ENCODE measurements around the gene SMIM20. TPM values are rescaled to one million over a fixed set of nuclear protein-coding genes. Genes with fewer than 3 reads are reported as not detected.
A peak's percentile ranks its signal among the peaks of the same experiment; 100 is the strongest.

SMIM20 gene
- total RNA-seq, 2 experiments from 2014 or later, result 44.0 to 53.8 TPM

GRCh38 chr4:25914670-25915352, 791 bp downstream of the SMIM20 start:
- no peaks in the 10 kb centered on the region for H3K9me3 ChIP-seq (ENCODE audit: low read length)
- peaks cover 31% of the 10 kb centered on the region for H3K36me3 ChIP-seq (ENCODE audit: insufficient read depth, low read length)
- H3K9me2 ChIP-seq (ENCODE audit: insufficient read depth, low read length), result no peaks in the 10 kb centered on the region
- ChIA-PET POLR2A (interaction anchor here (1.1 to 4.9 kb wide), 13 partner anchors 13 to 65 kb away, joined by 4 to 43 read pairs (median 11); no protein-coding TSS in a partner anchor), CTCF (ENCODE audit: unreplicated experiment) (interaction anchor here (1.0 to 1.2 kb wide), 2 partner anchors 55 to 87 kb away, joined by 3 read pairs; no protein-coding TSS in a partner anchor)
- no peak for DNase-seq (ENCODE audit: low spot score)
- intact Hi-C loops (cut with micrococcal nuclease; ENCODE audit: unreplicated experiment), result loop anchor here (1.0 to 5.0 kb wide), 4 partner anchors 39 to 407 kb away; partner anchors contain the start of gene RBPJ
- peaks cover 33% of the 10 kb centered on the region for H3K4me1 ChIP-seq (ENCODE audit: insufficient read depth, low read length, poor library complexity, severe bottlenecking)
- H3K79me2 ChIP-seq (ENCODE audit: insufficient read depth, low read depth, low read length), result peaks cover 27% of the 10 kb centered on the region
- no TSS peak for BruUV-seq (replicated peaks)
- H4K20me1 ChIP-seq (ENCODE audit: insufficient read depth, low read length), result no peaks in the 10 kb centered on the region
- H3K4me3 ChIP-seq (ENCODE audit: low read depth, low read length, poor library complexity, severe bottlenecking), result peak overlapping the region; percentile 74
- no peak for TF ChIP-seq CTCF (conservative IDR thresholded peaks at IDR 0.05; ENCODE audit: low read length)
- no peak for TF ChIP-seq EZH2phosphoT487 (IDR thresholded peaks at IDR 0.05; ENCODE audit: borderline replicate concordance, low read depth, low read length)
- H3K4me2 ChIP-seq (ENCODE audit: low read length), result peak overlapping the region; percentile 84
- H3K27ac ChIP-seq (ENCODE audit: low read depth, low read length, poor library complexity, severe bottlenecking), result peak overlapping the region; percentile 78
- peak overlapping the region; percentile 5; the same call in 1 of the 2 replicates for H2AFZ ChIP-seq (ENCODE audit: low read length)

GRCh38 chr4:25915353-25915705, 1.3 kb downstream of the SMIM20 start:
- Histone ChIP-seq H3K79me2 (ENCODE audit: insufficient read depth, low read depth, low read length) (peaks cover 30% of the 10 kb centered on the region), H3K4me3 (ENCODE audit: low read depth, low read length, poor library complexity, severe bottlenecking) (peak overlapping the region; percentile 74), H3K36me3 (ENCODE audit: insufficient read depth, low read length) (peaks cover 35% of the 10 kb centered on the region), H3K9me3 (ENCODE audit: low read length) (no peaks in the 10 kb centered on the region), H3K9me2 (ENCODE audit: insufficient read depth, low read length) (no peaks in the 10 kb centered on the region), H3K4me2 (ENCODE audit: low read length) (peak overlapping the region; percentile 84), H2AFZ (ENCODE audit: low read length) (no peak overlapping the region), H3K27ac (ENCODE audit: low read depth, low read length, poor library complexity, severe bottlenecking) (peak overlapping the region; percentile 78), H3K4me1 (ENCODE audit: insufficient read depth, low read length, poor library complexity, severe bottlenecking) (peaks cover 36% of the 10 kb centered on the region), H4K20me1 (ENCODE audit: insufficient read depth, low read length) (no peaks in the 10 kb centered on the region)
- intact Hi-C loops (cut with micrococcal nuclease; ENCODE audit: unreplicated experiment), result no loop called here
- DNase-seq (ENCODE audit: low spot score), result no peak
- TF ChIP-seq CTCF (conservative IDR thresholded peaks at IDR 0.05; ENCODE audit: low read length), result no peak
- TF ChIP-seq EZH2phosphoT487 (IDR thresholded peaks at IDR 0.05; ENCODE audit: borderline replicate concordance, low read depth, low read length), result no peak
- BruUV-seq (replicated peaks), result no TSS peak
- ChIA-PET CTCF (ENCODE audit: unreplicated experiment) (no interaction called here), POLR2A (interaction anchor here (0.6 to 4.5 kb wide), 6 partner anchors 13 to 56 kb away, joined by 3 to 32 read pairs (median 8); no protein-coding TSS in a partner anchor)

- no peak for TF ChIP-seq CTCF (conservative IDR thresholded peaks at IDR 0.05; ENCODE audit: low read length)
- TF ChIP-seq EZH2phosphoT487 (IDR thresholded peaks at IDR 0.05; ENCODE audit: borderline replicate concordance, low read depth, low read length), result no peak
- no peak overlapping the region for H3K27ac ChIP-seq (ENCODE audit: low read depth, low read length, poor library complexity, severe bottlenecking)
- H2AFZ ChIP-seq (ENCODE audit: low read length), result no peak overlapping the region
- ChIA-PET POLR2A (interaction anchor here (0.5 to 3.0 kb wide), 5 partner anchors 12 to 748 kb away, joined by 3 to 18 read pairs (median 5); no protein-coding TSS in a partner anchor), CTCF (ENCODE audit: unreplicated experiment) (no interaction called here)
- no peak for DNase-seq (ENCODE audit: low spot score)
- H3K9me3 ChIP-seq (ENCODE audit: low read length), result no peaks in the 10 kb centered on the region
- H3K4me2 ChIP-seq (ENCODE audit: low read length), result no peak overlapping the region
- peaks cover 36% of the 10 kb centered on the region for H3K4me1 ChIP-seq (ENCODE audit: insufficient read depth, low read length, poor library complexity, severe bottlenecking)
- no peaks in the 10 kb centered on the region for H4K20me1 ChIP-seq (ENCODE audit: insufficient read depth, low read length)
- H3K9me2 ChIP-seq (ENCODE audit: insufficient read depth, low read length), result no peaks in the 10 kb centered on the region
- no peak overlapping the region for H3K4me3 ChIP-seq (ENCODE audit: low read depth, low read length, poor library complexity, severe bottlenecking)
- H3K79me2 ChIP-seq (ENCODE audit: insufficient read depth, low read depth, low read length), result peaks cover 35% of the 10 kb centered on the region
- BruUV-seq (replicated peaks), result no TSS peak
- H3K36me3 ChIP-seq (ENCODE audit: insufficient read depth, low read length), result peaks cover 50% of the 10 kb centered on the region
- intact Hi-C loops (cut with micrococcal nuclease; ENCODE audit: unreplicated experiment), result no loop called here
These were observed 2.9 kb downstream of the SMIM20 start for GRCh38 chr4:25916870-25917269.
